GM21526 (cell line): ENCODE data around the gene SMAD7.

Experiments used
- ATAC-seq: cut with Tn5 transposase; IDR thresholded peaks from one replicate; pipeline ENCODE4 v1.9.1; 2021; ENCODE audit warnings: moderate library complexity; ENCODE audit not compliant: unreplicated experiment, low FRiP score

Gene SMAD7

GRCh38 chr18:48950536-48951447 lies at the start of gene SMAD7:
Gene SMAD7, minus strand, starts transcription at chr18:48950965. Its CDS starts 541 bp downstream, at chr18:48950424.
- no peak for ATAC-seq

- no peak for ATAC-seq
Measured at GRCh38 chr18:48999569-48999968, 48.8 kb upstream of the SMAD7 start.

GRCh38 chr18:48997985-48998831 lies 47.4 kb upstream of the SMAD7 start:
- ATAC-seq, result no peak

DNA sequence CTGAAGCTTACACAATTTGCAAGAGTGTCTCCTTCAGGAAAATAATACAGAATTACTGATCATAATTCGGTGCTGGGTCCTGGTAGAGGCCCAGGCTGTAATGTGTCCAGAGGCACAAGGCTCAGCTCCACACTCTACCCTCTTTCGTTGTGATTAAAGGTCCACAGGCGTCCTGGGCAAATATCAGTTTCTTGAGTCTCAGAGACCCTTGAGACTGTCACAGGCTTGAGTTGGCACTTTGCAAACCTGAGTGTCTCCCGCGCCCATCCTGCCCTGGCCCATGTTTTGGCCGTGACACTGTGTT lies 46.9 kb upstream of the SMAD7 start:
- ATAC-seq, result no peak

- no peak for ATAC-seq
Measured at GRCh38 chr18:48996901-48997463, 46.2 kb upstream of the SMAD7 start.

DNA sequence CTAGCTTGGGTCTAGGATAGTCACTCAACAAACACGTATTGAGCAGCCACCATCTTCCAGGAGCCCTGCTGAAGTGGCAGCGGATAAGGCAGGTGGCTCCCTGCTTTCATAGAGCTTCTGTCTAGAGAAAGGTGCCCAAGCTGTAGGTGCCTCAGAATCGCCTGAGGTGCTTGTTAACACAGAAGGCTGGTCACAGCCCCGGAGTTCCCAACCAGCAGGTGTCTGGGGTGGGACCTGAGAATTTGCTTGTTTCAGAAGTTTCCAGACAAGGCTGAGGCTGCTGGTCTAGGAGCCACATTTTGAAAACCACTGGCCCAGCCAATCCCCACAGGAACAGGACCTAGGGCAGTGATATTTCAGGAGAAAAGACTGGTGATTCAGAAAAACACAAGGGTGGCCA lies 45.3 kb upstream of the SMAD7 start:
- no peak for ATAC-seq

- no peak for ATAC-seq
Measured at GRCh38 chr18:48994926-48995835, 44.4 kb upstream of the SMAD7 start.

DNA sequence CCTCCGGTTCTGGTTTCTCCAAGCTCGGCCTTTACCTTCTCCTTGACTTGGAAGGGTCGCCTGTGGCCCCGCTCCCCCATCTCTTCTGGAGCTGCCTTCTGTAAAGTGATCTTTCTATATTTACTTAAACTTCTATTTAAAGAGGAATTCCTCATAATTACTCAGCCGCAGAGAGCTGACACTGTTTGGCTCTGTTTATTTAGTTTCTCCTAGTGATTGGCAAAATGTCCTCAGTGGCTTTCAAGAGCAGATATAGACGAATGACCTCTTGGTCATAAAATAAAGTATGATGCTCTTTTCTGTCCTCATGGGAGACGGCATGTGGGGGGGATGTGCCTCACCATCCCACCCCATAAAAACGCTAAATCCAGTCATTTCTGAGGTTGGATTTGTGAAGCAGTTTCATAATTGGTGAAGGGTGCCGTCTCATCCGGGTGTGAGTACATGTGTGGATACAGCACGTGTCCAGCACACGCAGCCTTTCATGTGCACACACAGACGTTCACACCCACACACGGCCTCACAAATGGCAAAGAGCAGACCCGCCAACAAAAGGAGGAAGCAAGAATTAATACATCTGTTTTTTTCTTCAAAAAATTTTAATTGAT lies 43.4 kb upstream of the SMAD7 start:
- no peak for ATAC-seq

DNA sequence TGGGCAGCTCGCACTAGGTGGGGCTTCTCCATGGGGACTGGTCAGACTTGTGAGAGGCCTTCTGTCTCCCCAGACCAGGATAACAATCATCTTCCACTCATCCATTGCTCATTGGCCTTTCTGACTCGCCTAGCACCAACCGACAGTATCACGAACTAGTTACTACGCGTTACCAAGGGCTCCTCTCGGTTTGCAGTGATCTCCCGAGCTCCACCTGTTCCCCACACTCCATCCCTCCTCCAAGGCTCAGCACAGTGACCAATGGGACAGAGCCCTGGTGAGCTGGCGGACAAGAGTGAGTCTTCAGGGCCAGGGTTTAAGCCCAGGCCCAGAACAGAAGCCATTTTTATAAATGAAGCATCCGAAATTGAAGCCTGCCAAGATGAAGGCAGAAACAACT lies 42.8 kb upstream of the SMAD7 start:
- ATAC-seq, result no peak

GRCh38 chr18:48992791-48993555 lies 42.2 kb upstream of the SMAD7 start:
- ATAC-seq, result no peak

DNA sequence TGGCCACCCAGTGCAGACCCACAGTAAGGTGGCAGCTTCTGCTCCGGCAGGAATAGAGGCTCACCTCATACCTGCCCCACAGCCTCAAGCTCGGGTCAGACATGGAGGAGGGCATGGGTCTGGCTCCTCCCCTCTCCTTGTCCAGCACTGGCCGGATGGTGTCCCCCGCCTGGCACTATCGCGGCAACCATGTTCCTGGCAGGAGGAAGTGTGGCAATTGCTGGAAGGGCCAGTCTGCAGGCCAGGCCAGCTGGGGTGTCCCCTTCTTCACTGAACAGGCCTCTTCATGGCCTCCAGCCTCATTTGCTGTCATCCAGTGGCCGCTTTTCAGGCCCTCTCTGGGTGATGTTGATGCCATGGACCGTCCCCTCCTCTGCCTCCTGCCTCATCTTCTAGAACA lies 41.4 kb upstream of the SMAD7 start:
- no peak for ATAC-seq

- no peak for ATAC-seq
Measured at GRCh38 chr18:48991676-48992075, 40.9 kb upstream of the SMAD7 start.

GRCh38 chr18:48991319-48991660 lies 40.5 kb upstream of the SMAD7 start:
- no peak for ATAC-seq

DNA sequence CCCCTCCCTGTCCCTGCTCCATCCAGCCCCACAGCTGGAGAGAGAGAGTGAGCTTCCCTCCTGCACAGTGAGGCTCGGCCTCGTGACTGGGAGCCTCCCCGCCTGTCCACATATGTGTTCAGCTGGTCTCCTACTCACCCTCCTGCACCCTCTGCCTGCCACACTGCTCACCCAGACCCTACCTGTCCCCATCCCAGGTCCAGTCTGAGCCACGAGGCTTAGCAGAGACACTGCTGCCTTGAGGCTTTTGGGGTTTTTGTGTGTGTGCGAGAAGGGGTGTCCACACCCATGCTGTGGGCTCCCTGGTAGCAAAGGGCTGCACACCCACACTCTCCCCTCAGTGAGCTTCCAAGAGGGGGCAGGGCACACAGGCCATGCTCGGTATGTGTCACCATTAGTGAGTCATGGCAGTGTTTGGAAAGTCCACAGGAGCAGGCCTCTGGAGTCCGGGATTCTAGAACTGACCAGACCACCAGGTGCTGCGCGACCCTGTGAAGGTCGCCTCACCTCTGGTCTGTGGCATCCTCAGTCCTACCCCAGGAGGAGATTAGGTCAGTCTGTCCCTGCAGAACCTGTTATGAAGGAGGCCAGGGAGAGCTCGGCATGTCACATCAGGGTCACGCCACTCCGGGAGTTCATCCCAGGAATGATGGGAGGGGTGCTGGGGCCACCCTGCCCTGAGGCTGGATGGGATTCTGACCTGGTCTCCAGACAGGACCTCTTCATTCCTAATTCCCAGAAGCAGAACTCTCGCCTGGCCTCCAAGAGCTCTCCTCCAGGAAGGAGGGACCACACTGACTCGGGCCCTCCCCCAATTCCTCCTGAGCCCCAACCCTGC lies 39.9 kb upstream of the SMAD7 start:
- ATAC-seq, result no peak

DNA sequence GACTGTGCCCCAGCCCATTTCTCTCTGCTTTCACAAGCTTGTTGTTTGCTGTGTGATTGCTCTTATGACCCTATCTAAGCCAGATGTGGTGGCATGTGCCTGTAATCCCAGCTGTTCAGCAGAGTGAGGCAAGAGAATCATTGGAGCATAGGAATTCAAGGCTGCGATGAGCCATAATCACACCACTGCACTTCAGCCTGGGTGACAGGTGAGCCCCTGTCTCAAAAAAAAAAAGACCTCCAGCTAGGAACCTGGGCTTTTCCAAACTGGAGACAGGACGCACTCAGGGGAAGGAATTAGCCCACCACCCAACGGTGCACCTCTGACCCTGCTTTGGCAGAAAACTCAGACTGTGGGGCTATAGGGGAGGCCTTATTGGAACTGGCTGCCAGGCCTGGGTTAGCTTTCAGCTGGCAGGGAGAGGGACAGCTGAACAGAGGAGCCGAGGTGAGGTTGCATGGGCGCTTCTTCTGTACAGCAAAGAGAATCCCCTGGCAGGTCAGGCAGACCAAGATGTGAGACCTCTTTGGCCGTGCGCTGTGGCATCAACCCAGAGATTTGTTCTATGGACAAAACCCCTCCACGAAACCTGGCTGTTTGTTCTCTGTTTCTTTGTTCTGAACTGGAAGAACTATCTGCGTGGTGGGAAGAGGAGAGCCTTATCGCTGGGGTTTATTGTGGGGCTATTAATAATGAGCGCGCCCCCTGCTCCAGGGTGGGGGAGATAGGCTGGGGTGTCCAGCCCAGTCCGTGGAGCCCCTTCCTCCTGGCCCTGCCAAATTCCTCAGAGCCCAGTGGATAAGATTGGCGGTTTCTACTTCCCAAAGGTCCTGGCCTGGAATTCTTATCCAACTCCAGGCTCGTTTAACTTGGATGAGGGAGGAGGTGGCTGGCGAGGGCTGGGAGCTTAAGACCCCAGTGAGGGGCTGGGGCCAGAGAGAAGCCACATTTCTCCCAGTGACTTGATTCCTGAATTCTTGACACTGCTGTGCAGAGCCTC lies 38.8 kb upstream of the SMAD7 start:
- ATAC-seq, result no peak

GRCh38 chr18:48988508-48989303 lies 37.9 kb upstream of the SMAD7 start:
- ATAC-seq, result no peak
